GM18519 (cell line): ENCODE results near the gene WDR31.
A peak's percentile ranks its signal among the peaks of the same experiment; 100 is the strongest.
"Not testable (repeated sequence)": the region's sequence is repeated elsewhere in the genome, so short reads cannot be mapped to it uniquely, and the experiment has no call there.

Experiments
- ATAC-seq: cut with Tn5 transposase; IDR thresholded peaks from one replicate; pipeline ENCODE4 v1.9.1; 2021; ENCODE audit warnings: mild to moderate bottlenecking, moderate library complexity; ENCODE audit not compliant: unreplicated experiment, low FRiP score

WDR31 gene

DNA sequence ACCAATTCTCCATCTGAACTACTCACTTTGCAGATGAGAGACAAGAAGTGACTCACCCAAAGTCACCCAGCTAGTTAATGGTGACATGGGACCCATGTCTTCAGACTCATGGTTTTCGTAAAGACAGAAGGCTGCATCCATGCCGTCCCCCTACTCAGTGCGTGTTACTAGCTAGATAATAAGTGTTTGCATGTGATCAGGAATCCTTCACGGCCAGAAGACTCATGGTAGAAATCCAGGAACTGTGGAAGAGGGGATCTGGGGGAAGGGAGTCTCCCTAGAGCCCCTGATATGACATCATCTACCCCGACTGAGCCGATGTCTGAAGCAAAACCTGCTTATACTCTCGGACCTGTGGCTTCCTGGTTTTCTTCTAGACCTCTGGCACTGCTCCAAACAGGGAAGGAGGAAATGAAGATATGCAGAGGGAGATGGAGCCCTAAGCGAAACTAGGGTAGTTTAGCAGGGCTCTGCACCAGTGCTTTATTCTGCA is 40.2 kb downstream of the WDR31 start:
- no peak for ATAC-seq

DNA sequence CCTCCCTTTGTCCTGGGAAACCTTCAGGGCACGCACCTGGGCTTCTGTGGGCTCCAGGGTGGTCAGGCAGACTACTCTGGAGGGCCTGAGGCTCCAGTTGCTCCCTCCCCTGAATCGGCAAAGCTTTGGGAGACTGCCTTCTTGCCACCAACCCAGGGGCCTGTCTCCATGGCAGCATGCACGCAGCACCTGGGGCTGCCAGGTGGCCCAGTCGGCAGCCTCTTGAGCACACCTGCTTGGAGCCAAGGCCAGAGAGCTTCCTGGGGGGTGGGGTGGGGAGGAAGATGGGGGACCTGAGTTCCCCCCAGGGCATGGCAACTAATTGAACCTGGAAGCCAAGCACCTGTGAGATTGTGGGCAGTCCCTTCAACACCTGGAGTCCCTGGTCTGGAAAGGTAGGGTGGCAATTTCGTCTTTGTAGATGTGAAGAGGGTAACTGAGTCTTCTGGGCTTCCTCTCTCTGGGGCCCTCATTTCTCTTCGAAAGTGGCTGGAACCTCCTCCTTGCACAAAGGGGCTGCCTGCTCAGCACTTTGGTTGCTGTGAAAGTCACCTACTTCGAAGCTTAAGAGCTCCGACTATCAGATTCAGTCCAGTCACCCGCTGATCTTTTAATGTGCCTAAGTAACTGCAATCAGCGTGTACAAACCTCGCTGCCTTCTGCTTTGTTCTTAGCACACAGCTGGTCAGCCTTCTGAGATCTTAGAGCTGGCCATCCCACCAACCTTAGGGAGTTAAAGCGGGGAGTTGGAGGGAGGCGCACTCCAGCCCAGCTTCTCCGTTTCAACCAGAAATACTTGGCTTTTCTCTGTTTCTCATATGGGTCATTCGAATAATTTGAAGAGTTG is 40.9 kb downstream of the WDR31 start:
- ATAC-seq = no peak

DNA sequence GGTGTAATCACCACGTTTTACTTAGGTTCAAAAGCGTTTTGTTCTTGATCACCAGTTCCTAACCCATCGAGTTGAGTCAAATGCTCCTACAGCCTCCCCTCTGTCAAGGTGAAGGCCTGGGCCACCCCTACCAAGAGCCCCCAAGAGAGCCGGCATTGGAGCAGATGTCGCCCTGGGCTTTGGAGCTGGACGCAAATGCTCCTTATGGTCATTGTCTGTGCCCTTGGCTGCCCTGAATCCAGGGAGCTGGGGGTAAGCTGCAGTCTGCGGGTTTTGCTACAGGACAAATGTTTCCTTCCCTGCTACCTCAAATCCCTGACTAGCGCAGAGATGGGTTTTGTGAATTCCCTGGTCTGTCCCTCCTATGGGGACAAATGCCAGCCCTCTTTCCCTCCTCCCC is 41.8 kb downstream of the WDR31 start:
- ATAC-seq = no peak

DNA sequence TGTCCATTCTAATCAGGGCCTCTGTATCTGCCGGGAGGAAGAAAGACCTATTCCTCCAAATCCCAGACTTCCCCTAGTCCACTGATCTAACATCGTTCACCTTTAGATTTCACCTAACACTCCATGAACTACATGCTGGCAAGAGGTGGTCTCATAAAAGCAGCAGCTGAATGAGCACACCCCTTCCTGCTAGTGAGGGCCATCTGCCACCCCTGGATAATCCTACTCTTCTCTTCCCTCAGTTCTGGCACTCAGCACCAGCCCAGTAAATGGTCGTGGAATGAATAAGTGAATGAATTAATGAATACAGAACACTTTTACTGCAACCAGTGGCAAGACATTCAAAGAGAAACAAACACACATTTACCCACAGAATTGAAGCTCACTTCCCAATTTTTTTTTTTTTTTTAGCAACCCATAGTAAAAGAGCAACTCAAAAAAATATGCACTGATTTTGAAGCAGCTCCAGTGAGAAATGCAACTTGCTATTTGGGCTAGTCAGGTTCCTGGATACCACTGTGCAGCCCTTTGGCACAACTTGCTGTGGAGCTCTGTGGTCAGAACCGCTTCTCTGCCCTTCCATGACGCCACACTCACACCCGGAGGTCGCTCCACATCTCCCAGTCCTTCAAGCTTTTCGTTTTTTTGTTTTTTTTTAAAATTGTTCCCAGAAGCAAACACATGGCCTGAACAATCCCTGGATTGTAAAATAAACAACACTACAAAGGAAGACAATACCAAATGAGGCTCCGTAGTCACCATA is 43.1 kb downstream of the WDR31 start:
- no peak for ATAC-seq

DNA sequence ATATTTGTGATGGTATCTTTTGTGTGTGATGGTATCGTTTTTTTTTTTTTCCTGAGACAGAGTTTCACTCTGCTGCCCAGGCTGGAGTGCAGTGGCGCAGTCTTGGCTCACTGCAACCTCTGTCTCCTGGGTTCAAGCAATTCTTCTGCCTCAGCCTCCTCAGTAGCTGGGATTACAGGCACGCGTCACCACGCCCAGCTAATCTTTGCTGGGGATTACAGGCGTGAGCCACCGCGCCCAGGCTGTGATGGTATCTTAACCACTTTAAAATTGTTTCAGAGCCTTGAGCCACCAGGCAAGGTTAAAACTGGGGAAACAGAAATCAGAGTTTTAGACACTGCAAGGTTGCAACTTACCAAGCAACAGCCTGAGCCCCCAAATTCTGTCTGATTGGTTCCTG is 43.8 kb downstream of the WDR31 start:
- ATAC-seq = not testable (repeated sequence)

DNA sequence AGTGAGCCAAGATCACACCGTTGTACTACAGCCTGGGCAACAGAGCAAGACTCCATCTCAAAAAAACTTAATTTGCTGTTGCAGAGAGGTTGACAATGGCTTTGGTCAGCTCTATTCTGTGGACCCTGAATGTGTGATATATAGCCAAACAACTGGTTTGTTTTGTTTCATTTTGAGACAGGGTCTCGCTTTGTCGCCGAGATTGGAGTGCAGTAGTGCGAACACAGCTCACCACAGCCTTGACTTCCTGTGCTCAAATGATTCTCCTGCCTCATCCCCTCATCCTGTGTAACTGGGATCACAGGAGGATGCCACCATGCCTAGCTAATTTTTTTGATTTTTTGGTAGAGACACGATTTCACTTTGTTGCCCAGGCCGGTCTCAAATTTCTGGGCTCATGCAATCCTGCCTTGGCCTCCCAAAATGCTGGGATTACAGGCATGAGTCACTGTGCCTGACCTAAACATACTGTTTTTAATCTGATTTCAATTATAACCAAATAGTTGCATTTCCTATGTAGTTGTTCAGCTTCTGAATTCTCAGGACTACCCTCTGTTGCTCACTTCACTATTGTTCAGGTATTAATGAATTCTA is 46.7 kb downstream of the WDR31 start:
- no peak for ATAC-seq

DNA sequence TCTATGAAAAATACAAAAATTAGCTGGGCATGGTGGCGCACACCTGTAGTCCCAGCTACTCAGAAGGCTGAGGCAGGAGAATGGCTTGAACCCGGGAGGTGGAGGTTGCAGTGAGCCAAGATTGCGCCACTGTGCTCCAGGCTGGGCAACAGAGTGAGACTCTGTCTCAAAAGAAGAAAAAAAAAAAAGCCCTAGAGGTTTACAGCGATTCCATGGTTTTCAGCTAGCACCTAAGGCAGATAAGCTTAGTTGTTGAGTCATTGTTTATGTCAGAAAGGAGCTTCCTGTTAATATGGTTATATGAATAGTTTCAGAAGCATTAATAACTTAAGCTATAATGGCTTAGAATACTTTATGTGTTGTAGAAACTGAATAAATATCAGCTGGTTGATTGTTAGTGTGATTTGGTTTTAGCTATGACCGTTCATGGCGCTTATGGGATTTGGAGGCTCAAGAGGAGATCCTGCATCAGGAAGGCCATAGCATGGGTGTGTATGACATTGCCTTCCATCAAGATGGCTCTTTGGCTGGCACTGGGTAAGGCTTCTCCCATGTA is 49.9 kb downstream of the WDR31 start:
- ATAC-seq = no peak

DNA sequence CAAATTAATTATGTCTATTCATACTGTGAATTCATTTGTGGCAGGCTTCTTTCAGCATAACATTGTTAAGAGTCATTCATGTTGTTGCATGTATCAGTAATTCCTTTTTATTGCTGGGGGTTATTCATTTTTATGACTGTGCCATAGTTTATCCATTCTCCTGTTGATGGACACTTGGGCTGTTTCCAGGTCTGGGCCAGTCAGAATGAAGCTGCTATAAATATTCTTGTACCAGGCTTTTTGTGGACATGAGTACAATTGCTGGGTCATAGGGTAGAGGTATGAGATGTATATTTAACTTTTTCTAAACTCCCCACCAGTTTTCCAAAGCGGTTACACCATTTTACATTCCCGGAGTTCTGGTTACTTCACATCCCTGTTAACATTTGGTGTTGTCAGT is 51.0 kb downstream of the WDR31 start:
- ATAC-seq = no peak

DNA sequence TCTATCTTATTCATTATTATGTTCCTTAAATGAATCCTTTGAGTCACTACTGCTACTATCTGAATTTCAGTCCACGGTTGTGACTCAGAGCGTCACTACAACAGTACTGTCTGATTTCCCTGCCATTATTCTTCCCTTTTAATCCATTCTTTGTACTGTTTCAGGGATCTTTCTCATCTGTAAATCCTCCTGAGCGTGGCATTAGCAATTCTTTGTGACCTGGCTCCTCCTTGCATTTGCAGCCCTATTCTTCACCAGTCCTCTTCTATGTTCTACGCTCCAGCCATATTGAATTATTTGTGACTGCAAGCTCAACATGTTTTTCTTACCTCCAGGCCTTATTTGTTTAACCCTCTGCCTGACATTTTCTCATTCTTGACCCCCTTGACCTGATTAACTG is 58.7 kb downstream of the WDR31 start:
- no peak for ATAC-seq

DNA sequence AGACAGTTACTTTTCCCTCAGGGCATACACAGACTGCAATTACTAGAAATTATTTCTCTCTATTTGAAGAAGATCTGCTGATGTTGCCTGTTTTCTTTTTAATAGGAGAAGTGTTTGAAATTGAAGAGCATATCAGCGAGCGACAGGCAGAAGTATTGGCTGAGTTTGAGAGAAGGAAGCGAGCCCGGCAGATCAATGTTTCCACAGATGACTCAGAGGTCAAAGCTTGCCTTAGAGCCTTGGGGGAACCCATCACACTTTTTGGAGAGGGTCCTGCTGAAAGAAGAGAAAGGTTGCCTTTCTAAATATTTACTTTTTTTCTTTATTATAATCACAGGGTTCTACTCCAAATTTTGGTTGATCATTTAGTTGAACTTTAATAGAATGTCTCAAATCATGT is 61.2 kb downstream of the WDR31 start:
- no peak for ATAC-seq

DNA sequence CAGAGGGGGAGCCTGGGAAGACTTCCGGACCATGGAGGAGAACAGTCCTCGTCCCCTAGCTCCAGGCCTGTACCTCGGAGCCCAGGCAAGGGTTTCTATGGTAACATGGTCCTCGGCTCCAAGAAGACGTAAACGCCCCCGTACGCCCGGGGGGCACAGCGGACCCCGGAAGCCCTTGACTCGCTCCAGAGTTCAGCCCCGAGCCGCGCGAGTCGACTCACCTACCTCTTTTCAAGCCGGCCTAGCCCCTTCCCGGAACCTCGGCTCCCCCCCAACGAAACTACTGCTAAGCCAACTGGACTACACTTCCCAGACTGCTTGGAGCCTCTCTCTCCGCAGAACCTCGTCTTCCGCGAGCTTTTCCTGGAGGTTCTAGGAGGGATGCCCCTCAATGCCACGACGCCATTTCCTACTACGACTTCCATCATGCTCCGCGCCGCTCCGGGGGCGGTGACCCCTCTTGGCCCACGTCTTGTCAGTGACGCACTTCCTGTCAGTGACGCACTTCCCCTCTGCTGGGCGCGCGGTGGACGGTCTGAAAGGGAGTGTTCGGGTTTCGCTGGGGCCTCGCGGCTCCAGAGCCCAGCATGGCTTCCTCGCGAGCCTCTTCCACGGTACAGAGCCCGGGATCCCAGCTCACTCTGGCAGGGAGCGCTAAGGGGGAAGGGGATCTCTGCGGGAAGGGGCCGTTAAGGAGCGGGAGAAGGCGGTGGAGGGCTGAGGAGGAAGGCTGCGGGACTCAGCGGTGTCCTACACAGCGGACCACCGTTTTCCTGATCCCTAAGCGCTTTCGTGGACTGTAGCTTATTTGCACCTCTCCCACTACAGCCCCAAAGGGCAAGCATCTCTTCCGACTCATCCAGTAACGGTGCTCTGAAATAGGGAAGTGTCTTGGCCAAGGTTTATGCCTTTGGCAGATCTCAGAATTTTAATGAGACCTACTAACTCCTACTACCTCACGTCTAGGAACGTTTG is 64.6 kb downstream of the WDR31 start, which contains the start of the genes CDC26 and PRPF4:
TSS of gene CDC26 (minus strand) at position 416 of the 975 bp plus-strand sequence. CDS start 3,065 bp downstream, outside the sequence.
TSS of gene PRPF4 (plus strand) at position 502 of the 975 bp plus-strand sequence. CDS start at position 588, 86 bp downstream.
- ATAC-seq = peak; percentile 90

DNA sequence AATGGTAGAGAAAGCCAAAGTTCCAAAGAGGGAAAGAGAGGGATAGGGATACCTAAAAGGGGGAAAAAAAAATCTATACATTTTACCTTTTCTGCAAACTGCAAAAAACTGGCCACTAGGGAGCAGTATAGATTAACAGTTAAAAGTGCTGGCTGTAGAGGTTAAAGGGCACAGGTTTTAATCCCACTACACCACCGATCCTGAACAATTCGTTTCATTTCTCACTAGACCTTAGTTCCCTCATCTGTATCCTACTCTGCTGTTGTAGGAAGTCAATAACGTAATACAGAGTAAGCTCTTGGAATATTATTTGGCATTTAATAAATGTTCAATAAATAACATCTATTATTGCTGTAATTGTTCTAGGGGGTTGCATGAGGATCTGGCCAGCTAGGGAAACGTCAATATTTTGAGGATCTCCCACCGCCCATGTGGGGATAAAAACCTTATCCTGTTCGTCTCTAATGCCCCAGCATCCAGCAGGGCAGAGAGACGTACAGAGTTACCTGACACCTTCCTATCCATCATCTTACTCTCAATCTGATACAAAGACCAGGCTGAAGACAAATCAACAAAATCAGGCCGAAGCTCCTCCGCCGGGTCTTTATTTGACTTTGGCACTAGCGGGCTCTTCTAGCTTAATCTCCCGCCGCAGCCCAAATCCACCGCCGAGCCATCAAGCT is 65.5 kb downstream of the WDR31 start:
- no peak for ATAC-seq

DNA sequence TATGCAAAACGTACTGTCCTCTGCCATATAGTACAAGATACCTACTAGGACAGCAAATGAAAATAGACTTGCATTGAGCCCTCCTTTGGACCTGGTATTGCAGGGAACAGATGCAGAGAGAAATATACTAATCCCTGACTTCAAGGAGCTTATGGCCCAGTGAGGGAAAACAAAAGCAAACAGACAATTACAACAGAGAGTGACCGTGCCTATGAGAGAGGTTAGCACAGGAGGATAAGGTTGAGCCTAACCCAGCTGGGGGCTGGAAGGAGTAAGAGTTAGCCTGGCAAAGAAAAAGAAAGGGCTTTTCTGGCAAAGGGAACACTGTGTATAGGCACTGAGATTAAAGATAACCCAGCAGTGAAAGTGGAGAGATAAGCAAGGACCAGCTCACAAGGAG is 70.2 kb downstream of the WDR31 start:
- no peak for ATAC-seq

DNA sequence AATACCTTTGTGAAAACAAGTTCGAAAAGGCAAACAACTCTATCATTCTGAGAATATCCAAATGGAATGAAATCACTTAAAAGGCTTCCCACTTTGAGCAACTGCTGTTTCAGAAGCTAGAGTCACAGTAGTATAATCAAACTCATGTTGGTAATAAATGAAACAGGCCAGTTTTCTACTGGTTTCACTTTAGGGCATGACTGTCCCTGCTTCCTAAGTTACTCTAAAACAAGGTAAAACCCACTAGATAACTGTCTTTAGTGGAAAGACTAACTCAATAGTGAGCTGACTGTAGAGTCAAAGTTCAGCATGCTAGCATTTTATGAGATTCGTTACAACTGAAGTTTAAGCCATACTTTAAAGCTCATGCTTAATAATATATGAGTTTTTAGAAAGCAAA is 70.7 kb downstream of the WDR31 start:
- no peak for ATAC-seq

DNA sequence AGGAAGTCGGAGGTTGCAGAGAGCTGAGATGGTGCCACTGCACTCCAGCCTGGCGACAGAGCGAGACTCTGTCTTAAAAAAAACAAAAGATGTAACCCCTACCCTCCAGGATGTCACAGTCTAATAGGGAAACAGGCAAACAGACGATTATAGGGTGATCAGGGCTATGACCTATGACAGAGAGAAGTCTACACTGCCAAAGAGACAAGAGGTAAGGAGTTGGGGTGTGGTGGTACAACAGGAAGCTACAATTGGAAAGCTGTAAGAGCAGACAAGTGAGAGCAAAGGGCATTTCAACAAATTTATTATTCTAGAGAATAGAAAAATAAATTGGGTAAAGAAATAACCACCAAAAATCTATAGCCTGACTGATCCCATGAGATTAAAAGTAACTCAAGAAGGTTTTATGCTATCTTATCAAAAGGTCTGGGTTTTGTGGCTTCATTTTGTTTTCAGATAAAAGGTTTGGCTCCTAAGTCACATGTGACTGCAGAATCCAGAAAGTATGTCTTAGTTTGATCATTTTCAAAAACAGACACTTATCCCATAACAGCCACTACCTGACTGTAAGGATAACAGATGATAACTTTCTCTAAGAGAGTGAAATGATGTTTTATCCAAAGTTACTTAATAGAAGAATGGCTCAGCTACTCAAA is 72.0 kb downstream of the WDR31 start:
- ATAC-seq = no peak

DNA sequence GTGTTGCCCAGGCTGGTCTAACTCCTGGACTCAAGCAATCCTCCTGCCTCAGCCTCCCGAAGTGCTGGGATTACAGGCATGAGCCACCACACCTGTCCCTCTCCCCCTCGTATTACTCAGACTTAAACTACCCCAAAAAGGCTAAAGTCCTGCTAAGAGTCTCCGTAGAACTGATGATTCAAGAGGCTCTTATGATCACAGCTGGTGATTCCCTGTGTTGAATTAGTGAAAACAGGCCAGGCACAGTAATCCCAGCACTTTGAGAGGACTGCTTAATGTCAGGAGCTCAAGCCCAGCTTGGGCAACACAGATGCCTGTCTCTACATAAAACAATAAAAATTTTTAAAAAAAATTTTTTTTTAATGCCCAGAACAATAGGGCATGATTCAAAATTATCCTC is 73.9 kb downstream of the WDR31 start:
- no peak for ATAC-seq
